Large intestine (tissue), 3 donors: Measurements from ENCODE around the gene SFMBT1. TPM values are rescaled to one million over a fixed set of nuclear protein-coding genes. Genes with fewer than 3 reads are reported as not detected.

Experiments
- DNase-seq, 2 donors: peaks; one replicate each; pipeline versions ENCODE4 v3.0.0 to v3.0.0-alpha.2; 2013
- H3K27ac ChIP-seq: one replicate; pipeline ENCODE4 v1.5.1; 2013; ENCODE audit warnings: low read length
- H3K27me3 ChIP-seq: 2 replicates; pipeline ENCODE4 v1.6.1; 2013; ENCODE audit warnings: low read length; ENCODE audit not compliant: control insufficient read depth, insufficient read depth
- H3K36me3 ChIP-seq: 2 replicates; pipeline ENCODE4 v1.6.1; 2013; ENCODE audit warnings: low read length; ENCODE audit not compliant: control insufficient read depth, insufficient read depth
- H3K4me1 ChIP-seq: one replicate; pipeline ENCODE4 v1.6.1; 2013; ENCODE audit warnings: low read length; ENCODE audit not compliant: control insufficient read depth, insufficient read depth
- H3K4me3 ChIP-seq: one replicate; pipeline ENCODE4 v1.5.1; 2013; ENCODE audit warnings: low read length
- H3K9me3 ChIP-seq: one replicate; pipeline ENCODE4 v1.6.1; 2013; ENCODE audit warnings: mild to moderate bottlenecking, low read depth, low read length, moderate library complexity; ENCODE audit not compliant: control insufficient read depth
- WGBS: methylation state at CpG from one replicate; pipeline ENCODE4 v1.1.5; 2013; ENCODE audit warnings: low lambda C conversion rate; ENCODE audit not compliant: insufficient coverage; 5-methylcytosine and 5-hydroxymethylcytosine counted together
- polyA plus RNA-seq: library from polyadenylated mRNA; unstranded; fragments of 120-200 nt; gene quantifications from one replicate; pipeline ENCODE4 v1.2.1, GENCODE V29; 2013

The SFMBT1 gene
- polyA plus RNA-seq, 1 donor, result 12.8 TPM

DNA sequence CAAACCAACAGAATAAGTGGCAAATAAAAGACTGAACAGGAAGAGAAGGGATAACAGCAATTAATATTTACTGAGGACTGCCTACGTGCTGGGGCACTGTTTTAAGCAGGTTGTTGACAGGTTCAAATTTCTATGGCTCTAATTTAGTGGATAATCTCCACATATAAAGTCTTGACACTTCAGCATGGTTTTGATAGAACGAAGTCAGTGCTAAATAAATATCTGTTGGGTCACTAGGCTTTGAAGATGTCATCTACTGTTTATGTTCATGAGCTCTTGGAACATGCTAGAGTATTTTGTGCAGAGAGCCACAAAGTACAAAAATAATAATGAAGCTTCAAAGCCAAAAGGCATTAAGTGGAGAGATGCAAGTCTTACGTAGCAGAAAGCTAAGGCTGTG is 74.0 kb downstream of the SFMBT1 start:
- WGBS, result no CpG with 5 or more reads among the region's 3 CpGs
- Histone ChIP-seq H3K4me3 (no peak overlapping the region), H3K4me1 (no peaks in the 10 kb centered on the region), H3K27ac (no peak overlapping the region), H3K9me3 (no peaks in the 10 kb centered on the region), H3K36me3 (peaks cover 11% of the 10 kb centered on the region), H3K27me3 (no peaks in the 10 kb centered on the region)
- DNase-seq, result no peak

DNA sequence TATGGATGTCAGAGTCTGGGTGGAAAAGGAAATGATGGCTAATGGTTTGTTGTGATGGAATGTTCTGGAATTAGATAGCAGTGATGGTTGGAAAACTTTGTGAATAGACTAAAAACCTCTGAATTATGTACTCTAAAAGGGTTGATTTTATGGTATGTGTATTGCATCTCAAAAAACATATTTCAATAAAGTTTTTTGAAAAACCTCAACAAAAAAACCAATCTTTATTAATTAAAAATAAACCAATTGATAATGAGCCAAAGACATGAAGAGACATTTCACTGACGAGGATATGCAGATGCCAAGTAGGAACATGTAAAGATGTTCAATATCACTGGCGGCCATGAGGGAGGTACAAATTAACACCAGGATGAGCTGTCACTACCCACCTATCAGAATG is 78.5 kb downstream of the SFMBT1 start:
- WGBS, result no CpG with 5 or more reads among the region's 2 CpGs
- peaks cover 17% of the 10 kb centered on the region for H3K36me3 ChIP-seq
- no peak overlapping the region for H3K27ac ChIP-seq
- no peaks in the 10 kb centered on the region for H3K9me3 ChIP-seq
- DNase-seq, result no peak
- no peaks in the 10 kb centered on the region for H3K4me1 ChIP-seq
- H3K27me3 ChIP-seq, result no peaks in the 10 kb centered on the region
- no peak overlapping the region for H3K4me3 ChIP-seq

DNA sequence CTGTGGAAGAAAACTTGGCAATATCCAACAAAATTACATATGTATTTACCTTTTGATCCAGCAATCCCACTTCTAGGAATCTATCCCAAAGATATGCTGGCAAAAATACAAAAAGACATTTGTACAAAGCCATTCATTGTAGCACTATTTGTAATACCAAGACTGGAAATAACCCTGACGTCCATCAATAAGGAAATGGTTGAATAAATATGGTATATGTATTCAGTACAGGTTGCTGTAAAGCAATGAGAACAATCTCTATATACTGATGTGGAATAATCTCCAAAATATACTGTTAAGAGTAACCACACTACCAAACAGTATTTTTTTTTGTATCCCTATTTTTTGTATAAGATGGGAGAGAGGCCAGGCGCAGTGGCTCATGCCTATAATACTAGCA is 83.7 kb downstream of the SFMBT1 start:
- peaks cover 9% of the 10 kb centered on the region for H3K36me3 ChIP-seq
- H3K27me3 ChIP-seq, result no peaks in the 10 kb centered on the region
- no peak for DNase-seq
- WGBS, result no CpG with 5 or more reads among the region's 2 CpGs
- H3K4me3 ChIP-seq, result no peak overlapping the region
- H3K9me3 ChIP-seq, result no peaks in the 10 kb centered on the region
- no peak overlapping the region for H3K27ac ChIP-seq
- H3K4me1 ChIP-seq, result no peaks in the 10 kb centered on the region

DNA sequence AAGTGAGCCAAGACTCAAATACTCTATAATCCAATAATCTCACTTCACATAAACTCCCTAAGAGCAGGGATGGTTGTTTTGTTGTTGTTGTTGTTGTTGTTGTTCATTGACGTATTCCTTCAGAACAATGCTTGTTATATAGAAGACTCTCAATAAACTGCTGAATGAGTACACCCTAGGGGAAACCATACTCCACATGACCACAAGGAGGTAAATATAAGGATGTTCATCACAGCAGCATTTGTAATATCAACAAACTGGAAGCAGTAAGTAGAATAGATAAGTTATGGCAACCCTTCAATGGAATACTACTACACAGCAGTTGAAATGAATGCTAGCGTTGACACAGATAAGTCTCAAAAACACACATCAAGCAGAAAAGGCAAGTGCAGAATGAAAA is 86.1 kb downstream of the SFMBT1 start:
- no peak overlapping the region for H3K4me3 ChIP-seq
- WGBS, result no CpG with 5 or more reads among the region's 2 CpGs

DNA sequence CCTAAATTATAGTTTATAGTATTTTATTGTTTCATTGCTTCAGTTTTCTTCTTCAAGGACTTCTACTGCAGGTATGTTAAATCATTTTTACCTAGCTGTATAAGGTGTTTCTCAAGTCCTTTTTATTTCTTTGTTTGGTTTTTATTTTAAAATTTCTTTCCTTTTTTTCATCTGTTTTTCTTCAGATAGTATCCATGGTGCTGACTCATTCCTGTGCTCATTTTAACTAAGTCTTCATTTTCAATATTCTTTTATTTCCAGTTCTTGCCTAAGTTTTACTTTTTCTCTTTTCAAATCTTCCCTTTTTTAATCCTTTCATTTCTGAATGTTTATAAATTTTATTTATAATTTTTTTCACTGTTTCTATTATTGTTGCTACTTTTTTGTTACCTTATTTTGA is 106.3 kb downstream of the SFMBT1 start:
- Histone ChIP-seq H3K4me1 (no peaks in the 10 kb centered on the region), H3K36me3 (peaks cover 11% of the 10 kb centered on the region), H3K27ac (no peak overlapping the region), H3K9me3 (no peaks in the 10 kb centered on the region), H3K4me3 (no peak overlapping the region), H3K27me3 (no peaks in the 10 kb centered on the region)
- DNase-seq, result no peak

More for the DNA sequence above, 86.1 kb downstream of the SFMBT1 start:
- DNase-seq, result no peak
- H3K27ac ChIP-seq, result no peak overlapping the region
- peaks cover 9% of the 10 kb centered on the region for H3K36me3 ChIP-seq
- no peaks in the 10 kb centered on the region for H3K27me3 ChIP-seq
- no peaks in the 10 kb centered on the region for H3K9me3 ChIP-seq
- H3K4me1 ChIP-seq, result no peaks in the 10 kb centered on the region

DNA sequence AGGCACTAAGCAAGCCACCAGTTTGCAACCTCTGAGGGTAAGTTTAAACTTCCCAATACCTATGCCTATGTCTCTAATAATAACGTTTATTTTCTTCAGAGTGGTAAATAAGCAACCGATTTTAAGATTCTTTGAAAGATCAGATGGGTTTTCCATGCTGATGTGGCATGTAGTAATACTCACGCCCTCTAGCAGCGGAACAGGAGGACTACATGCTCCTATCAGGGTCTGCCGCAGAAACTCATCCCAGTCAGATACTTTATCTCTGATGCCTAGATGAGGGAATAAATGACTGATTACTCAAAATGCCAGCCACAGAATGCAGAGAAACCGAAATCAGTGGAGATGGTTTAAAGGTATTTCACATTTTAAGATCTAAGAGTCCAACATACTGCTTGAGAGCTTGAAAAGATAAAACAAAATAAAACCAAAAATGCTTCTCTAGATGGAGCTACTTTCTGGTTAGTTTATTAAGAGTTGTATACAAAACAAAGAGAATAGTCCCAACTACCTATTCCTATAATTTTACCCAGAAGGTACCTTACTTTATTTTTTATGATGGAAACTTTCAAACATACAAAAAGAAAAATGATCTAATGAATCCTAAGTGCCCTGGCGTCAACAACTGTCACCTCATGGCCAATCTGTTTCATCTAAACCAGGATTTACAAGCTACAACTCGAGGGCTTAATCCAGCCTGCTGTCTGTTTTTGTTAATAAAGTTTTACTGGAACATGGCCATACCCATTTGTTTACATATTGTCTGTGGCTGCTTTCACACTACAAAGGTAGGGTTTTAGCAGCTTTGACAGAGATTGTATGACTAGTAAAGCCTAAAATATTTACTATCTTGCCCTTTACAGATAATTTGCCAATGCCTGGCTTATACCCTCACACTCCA is 111.0 kb downstream of the SFMBT1 start:
- WGBS, result 100% methylated on average over 1 of the region's 8 CpGs
- H3K36me3 ChIP-seq, result peaks cover 4% of the 10 kb centered on the region
- no peaks in the 10 kb centered on the region for H3K9me3 ChIP-seq

DNA sequence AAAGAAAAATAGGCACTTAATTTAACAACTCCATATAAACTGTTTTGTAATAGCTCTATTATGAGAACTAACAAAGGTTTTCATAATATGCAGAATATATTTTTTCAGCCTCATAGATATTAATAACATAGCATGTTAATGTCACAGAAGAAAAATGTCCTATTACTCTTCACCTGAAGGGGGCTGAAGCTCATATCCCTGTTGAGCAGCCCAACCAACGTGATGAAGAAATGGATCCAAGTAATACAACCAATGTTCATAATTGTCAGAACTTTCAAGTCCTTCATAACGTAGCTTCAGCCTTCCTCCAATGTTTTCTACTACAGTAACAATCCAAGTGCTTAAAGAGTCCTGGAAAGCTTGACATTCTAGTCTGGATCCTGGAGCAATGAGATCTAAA is 114.0 kb downstream of the SFMBT1 start:
- H3K4me1 ChIP-seq, result no peaks in the 10 kb centered on the region
- H3K27ac ChIP-seq, result no peak overlapping the region
- H3K4me3 ChIP-seq, result no peak overlapping the region
- DNase-seq, result no peak
- no peaks in the 10 kb centered on the region for H3K9me3 ChIP-seq
- 100% methylated on average over 1 of the region's 2 CpGs for WGBS
- H3K27me3 ChIP-seq, result no peaks in the 10 kb centered on the region
- H3K36me3 ChIP-seq, result peaks cover 21% of the 10 kb centered on the region

More for the DNA sequence above, 111.0 kb downstream of the SFMBT1 start:
- Histone ChIP-seq H3K4me3 (no peak overlapping the region), H3K27me3 (no peaks in the 10 kb centered on the region), H3K27ac (no peak overlapping the region), H3K4me1 (no peaks in the 10 kb centered on the region)
- peak; percentile 9 to 30 for DNase-seq

DNA sequence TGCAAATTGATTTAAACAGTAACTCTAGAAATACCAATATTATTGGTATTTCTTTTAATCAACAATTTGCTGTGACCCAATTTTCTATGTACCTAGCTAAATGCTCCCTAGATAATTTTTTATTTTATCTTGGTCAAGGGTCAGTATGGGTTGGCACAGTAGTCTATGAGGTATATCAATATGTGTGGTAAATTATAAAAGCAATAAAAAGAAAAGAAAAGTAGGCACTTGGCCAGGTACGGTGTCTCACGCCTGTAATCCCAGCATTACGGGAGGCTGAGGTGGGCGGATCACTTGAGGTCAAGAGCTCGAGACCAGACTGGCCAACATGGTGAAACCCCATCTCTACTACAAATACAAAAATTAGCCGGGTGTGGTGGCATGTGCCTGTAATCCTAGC is 114.5 kb downstream of the SFMBT1 start:
- H3K9me3 ChIP-seq, result no peaks in the 10 kb centered on the region
- WGBS, result no CpG with 5 or more reads among the region's 6 CpGs
- peaks cover 24% of the 10 kb centered on the region for H3K36me3 ChIP-seq
- no peaks in the 10 kb centered on the region for H3K27me3 ChIP-seq
- DNase-seq, result no peak
- no peaks in the 10 kb centered on the region for H3K4me1 ChIP-seq
- H3K27ac ChIP-seq, result no peak overlapping the region
- no peak overlapping the region for H3K4me3 ChIP-seq

DNA sequence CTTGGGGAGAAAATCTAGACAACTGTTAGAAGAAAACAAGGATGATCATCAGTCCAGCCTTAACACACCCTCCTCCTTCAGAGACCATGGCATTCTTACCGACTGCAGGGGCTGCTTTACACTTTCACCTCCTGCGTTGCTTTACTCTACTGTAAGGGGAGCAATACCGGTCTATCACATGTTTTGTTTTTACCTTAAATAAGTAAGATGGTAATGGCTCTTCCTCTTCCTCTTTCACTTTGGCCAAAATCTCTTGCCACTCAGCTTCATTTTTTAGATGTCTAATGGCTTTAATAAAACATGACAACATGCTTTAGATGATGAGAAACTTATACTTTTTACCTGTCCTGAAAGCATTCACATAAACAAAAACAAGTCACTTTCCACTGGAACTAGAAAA is 115.1 kb downstream of the SFMBT1 start:
- Histone ChIP-seq H3K9me3 (no peaks in the 10 kb centered on the region), H3K27ac (no peak overlapping the region), H3K4me1 (no peaks in the 10 kb centered on the region), H3K4me3 (no peak overlapping the region), H3K36me3 (peaks cover 28% of the 10 kb centered on the region), H3K27me3 (no peaks in the 10 kb centered on the region)
- no CpG with 5 or more reads among the region's 3 CpGs for WGBS
- DNase-seq, result no peak

DNA sequence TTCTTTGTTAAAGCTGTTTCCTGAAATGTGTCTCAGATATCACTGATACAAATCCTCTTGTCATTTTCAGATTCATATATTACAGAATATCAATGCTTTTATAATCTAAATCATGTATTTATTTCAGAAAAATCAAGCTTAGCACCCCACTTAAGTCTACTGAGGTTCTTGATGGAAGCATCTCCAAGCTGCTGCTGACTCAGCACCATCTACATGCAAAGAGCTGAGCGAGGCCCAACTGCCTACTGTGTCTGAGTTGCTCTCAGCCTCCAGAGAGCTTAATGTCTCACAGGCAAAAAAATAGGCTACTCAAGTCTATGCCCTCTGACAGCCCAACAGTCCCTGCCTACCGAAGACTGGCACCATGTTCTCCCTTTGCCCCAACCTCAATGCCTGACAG is 119.3 kb downstream of the SFMBT1 start:
- no peak overlapping the region for H3K4me3 ChIP-seq
- H3K4me1 ChIP-seq, result no peaks in the 10 kb centered on the region
- no peaks in the 10 kb centered on the region for H3K9me3 ChIP-seq
- H3K27me3 ChIP-seq, result no peaks in the 10 kb centered on the region
- no peak overlapping the region for H3K27ac ChIP-seq
- no CpG with 5 or more reads among the region's 2 CpGs for WGBS
- peaks cover 48% of the 10 kb centered on the region for H3K36me3 ChIP-seq
- DNase-seq, result no peak
